Coronary artery (tissue), 2 donors: ENCODE measurements around the gene ADRA2B.

Source experiments
- DNase-seq: peaks from one replicate; pipeline ENCODE4 v3.0.0-alpha.2; 2017; ENCODE audit warnings: low spot score
- H3K27ac ChIP-seq, 2 donors: fragments of 200-600 bp; sonication (generic); one replicate each; pipeline ENCODE4 v1.5.1; 2016 to 2019
- H3K4me3 ChIP-seq: fragments of 200-600 bp; sonication (generic); 2 replicates; pipeline ENCODE4 v1.5.1; 2016; ENCODE audit warnings: mild to moderate bottlenecking, moderate library complexity
- TF ChIP-seq, protein P1 (sequence below): fragments of 200-600 bp; sonication (generic); IDR thresholded peaks from one replicate; pipeline ENCODE4 v1.5.1; 2019; ENCODE audit warnings: antibody characterized with exemption

Gene ADRA2B

DNA sequence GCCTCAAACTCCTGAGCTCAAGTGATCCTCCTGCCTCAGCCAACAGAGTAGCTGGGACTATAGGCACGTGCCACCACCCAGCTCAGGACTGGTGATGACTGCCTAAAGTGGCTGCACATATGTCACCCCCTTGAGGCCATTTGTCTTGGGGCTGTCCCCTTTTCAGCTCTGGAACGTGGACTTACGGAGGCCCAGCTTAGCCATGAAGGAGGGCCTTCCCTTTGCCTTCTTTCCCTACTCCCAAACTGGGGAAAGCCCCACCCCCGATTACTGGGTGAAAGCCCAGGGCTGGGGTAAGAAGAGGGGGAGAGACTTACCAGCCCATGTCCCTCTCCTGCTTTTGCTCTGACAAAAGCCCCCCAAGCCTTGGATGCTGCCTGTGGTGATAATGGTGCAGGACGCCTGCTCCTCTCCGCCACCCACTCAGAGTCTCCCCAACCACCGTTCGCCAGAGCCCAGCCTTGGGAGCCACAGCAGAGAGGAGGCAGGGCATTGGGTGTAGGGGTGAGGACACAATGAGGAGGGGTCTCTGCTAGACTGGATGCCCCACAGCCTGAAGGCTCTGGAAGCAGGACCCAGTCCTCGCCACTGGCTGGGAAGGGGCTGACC lies 31.3 kb upstream of the ADRA2B start:
- TF ChIP-seq, protein P1, sequence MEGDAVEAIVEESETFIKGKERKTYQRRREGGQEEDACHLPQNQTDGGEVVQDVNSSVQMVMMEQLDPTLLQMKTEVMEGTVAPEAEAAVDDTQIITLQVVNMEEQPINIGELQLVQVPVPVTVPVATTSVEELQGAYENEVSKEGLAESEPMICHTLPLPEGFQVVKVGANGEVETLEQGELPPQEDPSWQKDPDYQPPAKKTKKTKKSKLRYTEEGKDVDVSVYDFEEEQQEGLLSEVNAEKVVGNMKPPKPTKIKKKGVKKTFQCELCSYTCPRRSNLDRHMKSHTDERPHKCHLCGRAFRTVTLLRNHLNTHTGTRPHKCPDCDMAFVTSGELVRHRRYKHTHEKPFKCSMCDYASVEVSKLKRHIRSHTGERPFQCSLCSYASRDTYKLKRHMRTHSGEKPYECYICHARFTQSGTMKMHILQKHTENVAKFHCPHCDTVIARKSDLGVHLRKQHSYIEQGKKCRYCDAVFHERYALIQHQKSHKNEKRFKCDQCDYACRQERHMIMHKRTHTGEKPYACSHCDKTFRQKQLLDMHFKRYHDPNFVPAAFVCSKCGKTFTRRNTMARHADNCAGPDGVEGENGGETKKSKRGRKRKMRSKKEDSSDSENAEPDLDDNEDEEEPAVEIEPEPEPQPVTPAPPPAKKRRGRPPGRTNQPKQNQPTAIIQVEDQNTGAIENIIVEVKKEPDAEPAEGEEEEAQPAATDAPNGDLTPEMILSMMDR = no peak
- no peak for DNase-seq
- Histone ChIP-seq H3K27ac (no peak overlapping the region), H3K4me3 (no peak overlapping the region)

DNA sequence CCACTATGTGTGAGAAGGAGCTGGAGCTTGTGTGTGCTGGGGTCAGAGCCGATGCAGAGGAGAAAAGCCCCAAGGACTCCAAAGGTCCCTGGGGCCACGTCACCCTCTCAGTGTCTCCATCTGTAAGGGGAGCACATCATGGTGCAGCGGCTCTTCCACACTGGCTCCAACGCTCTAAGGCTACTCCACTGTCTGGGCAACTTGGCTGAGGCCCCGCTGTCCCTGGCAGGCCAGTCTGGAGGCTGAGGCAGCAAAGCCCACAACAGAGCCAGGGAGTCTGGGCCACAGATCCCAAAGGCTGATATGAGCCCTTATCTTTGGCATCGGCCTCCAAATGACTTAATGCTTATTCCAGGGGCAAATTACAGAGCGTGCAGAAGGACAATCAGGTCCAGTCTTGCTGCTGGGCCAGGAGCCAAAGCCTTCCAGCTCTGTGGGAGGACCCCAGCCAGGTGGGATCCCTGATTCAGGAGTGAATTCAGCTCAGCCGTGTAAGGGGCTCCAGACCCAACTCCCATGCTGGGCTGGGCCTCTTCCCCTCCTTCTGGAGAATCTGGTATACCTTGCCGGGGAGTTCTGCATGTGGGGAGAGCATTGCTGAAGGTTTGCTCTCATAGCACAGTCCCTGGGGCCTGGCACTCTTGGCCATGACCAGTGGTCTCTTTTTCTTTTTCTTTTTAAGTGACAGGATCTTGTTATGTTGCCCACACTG lies 30.7 kb upstream of the ADRA2B start:
- H3K4me3 ChIP-seq = no peak overlapping the region
- TF ChIP-seq, protein P1 = no peak
- DNase-seq = no peak
- H3K27ac ChIP-seq = no peak overlapping the region

DNA sequence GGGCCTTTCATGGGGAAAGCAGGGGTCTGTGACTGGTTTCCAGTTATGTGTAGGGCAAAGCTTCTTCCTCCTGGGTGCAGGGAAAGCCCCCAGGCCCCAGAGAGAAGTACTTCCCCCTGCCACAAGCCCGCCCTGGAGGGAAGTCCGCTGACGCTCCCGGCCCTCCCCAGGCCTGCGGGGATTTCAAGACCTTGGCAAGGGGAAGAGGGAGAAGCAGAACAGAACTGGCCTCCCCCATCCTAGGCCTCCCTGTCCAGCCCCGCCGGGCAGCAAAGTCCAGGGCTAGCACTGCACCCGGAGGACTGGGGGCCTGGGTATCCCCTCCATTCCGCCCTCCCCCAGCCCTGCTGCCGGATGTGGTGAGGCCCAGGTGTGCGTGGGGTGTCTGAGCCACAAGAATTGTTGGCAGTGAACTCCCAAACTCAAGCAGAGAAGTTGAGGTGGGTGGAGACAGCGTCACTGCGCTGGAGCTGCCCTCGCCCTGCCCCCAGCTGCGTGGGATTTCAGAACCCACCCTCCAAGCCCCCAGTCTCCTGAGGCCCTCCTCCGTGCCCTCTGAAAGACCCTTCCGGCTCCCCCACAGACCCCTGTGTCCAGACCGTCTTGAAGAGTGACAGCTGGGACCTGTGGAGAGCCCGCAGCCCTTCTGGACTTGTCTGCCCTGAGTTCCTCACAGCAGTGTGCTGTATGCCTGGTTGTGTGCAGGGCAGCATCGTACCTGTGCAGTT lies 29.9 kb upstream of the ADRA2B start:
- no peak for DNase-seq
- Histone ChIP-seq H3K4me3 (no peak overlapping the region), H3K27ac (peak overlapping the region in 1 of 2 donors; percentile 56)
- TF ChIP-seq, protein P1 = no peak

DNA sequence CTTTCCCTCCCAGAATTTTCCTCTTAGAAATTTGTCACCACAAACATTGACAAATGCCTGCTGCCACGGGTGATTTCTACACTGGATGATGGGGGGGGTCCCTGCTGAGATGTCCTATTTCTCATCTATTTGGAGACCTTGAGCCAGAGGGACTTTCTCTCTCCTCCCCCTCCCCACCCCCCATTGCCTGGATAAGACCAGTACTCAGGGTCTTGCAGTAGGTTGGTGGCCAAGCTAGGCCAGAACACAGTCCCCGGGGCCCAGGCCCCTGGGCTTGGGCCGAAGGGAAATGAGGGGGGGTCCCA lies 29.4 kb upstream of the ADRA2B start:
- DNase-seq = no peak
- peak overlapping the region in 1 of 2 donors; percentile 56 for H3K27ac ChIP-seq
- peak overlapping the region; percentile 70 for H3K4me3 ChIP-seq
- TF ChIP-seq, protein P1 = no peak

DNA sequence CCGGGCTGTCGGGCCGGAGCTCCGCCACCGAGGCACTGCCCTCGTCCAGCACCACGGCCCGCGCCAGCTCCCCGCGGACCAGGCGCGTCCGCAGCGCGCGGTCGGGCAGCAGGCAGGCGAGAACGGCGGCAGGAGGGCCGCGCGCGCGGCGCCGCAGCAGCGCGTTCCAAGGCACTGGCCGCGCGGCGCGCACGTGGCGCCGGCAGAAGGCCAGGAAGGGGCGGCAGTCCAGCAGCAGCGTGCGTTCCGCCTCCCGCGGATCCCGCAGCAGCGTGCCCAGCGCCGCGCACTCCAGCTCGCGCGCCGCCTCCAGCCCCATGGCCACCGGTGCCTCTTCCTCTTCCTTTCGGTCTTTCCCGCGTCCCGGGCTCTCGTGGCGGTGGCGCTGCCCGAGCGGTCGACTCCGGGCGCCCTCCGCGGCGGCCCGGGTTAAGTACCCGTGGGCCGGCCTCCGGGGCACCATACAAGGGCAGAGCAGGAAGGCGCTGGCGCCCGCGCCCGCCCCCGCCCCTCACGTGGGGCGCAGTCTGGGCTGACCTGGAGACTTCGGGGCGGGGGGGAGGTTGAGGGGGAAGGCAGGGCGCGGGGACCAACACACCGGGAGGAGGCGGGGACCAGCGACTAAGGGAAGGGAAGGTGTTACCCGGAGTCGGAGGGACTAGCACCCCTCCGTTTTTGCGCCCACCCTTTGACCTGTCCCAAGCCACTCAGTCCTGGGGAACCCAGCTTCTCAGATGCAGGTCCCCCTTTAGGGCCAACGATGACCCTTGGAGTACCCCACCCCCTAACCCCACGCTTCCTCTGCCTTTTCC lies 28.9 kb upstream of the ADRA2B start, which contains the start of gene DUSP2:
DUSP2 (minus strand) TSS at position 405 of the 812 bp plus-strand sequence; CDS start at position 319, 86 bp downstream.
- H3K27ac ChIP-seq = peak within 1 kb of the TSS in 1 of 2 donors; percentile 56

DNA sequence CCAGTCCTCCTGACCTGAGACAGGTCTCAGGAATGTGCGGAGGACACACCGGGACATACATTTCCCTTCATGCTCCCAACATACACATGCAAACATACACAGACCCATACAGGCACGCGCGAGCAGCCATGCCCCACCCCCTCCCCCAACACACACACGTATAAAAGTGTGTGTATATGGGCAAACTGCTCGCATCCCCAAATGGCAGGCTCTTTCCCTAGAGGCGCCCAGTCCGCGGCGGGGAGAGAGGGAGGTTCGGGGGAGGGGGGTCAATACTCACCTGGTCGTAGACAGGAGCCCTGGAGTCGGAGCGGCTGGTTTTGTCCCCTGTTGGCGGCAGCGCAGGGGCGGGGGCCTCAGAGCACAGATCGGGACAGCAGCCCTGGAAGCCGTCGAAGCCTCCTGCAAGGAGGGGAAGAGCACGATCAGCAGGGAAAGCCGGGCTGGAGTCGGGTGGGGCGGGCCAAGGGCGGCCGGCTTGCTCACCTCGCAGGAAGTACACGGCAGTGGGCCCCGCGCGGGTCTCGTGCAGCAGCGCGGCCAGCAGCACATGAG lies 28.2 kb upstream of the ADRA2B start:
- Histone ChIP-seq H3K27ac (peak overlapping the region in 1 of 2 donors; percentile 56), H3K4me3 (peak overlapping the region; percentile 70)
- TF ChIP-seq, protein P1 = no peak
- no peak for DNase-seq

More for the DNA sequence above, 28.9 kb upstream of the ADRA2B start, which contains the start of gene DUSP2:
- H3K4me3 ChIP-seq = peak within 1 kb of the TSS; percentile 70
- TF ChIP-seq, protein P1 = no peak
- no peak for DNase-seq
